Measurements from ENCODE around the gene KCNE4. TPM values are rescaled to one million over a fixed set of nuclear protein-coding genes. Genes with fewer than 3 reads are reported as not detected.

KCNE4 gene
- total RNA-seq, 1 donor from 2014 or later: not detected

DNA sequence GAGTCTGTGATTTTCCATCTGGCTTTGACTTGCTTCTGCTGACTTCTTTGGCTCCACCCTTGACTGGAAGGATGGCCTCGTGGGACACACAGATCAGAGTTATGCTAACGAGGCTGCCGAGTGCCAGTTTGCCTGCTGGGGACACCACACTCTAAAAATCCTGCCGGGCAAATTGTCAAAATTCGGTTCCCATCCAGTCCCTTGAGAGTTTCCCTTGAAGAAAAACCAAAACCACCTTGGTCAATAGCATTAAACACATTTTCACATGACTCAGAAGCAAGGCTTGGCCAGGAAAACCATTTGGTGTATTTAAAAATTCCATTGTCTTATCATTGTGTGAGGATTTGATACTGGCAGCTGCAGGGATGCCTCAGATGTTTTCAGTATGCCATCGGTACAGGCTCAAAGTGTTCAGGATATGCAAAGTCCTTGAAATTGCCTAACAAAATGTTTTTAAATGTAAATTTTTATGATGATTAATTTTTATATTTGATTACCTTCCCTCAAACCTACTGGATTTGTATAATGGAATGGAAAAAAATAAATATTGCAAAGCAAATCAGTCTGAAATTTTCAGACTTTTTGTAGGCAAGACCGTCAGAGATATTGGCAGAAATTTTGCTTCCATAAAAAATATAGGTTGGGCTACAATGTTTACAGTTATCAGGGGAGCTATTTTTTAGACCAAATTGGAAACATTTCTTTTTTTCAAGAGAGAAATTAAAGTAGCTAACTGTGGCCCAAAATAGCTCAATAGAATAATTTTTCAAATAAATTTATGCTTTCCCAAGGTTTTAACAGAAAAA, 41.6 kb downstream of the KCNE4 start:
- Mint-ChIP-seq H3K4me1 (ENCODE audit: low read depth, unreplicated experiment) (peaks cover 33% of the 10 kb centered on the region), H3K9me3 (ENCODE audit: unreplicated experiment) (peaks cover 7% of the 10 kb centered on the region), H3K36me3 (ENCODE audit: unreplicated experiment) (no peaks in the 10 kb centered on the region), H3K27ac (ENCODE audit: unreplicated experiment) (peak overlapping the region; percentile 85), H3K4me3 (ENCODE audit: unreplicated experiment) (peak overlapping the region; percentile 25), H3K27me3 (ENCODE audit: unreplicated experiment) (peaks cover 1% of the 10 kb centered on the region)
- TF ChIP-seq, protein P1, sequence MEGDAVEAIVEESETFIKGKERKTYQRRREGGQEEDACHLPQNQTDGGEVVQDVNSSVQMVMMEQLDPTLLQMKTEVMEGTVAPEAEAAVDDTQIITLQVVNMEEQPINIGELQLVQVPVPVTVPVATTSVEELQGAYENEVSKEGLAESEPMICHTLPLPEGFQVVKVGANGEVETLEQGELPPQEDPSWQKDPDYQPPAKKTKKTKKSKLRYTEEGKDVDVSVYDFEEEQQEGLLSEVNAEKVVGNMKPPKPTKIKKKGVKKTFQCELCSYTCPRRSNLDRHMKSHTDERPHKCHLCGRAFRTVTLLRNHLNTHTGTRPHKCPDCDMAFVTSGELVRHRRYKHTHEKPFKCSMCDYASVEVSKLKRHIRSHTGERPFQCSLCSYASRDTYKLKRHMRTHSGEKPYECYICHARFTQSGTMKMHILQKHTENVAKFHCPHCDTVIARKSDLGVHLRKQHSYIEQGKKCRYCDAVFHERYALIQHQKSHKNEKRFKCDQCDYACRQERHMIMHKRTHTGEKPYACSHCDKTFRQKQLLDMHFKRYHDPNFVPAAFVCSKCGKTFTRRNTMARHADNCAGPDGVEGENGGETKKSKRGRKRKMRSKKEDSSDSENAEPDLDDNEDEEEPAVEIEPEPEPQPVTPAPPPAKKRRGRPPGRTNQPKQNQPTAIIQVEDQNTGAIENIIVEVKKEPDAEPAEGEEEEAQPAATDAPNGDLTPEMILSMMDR (IDR thresholded peaks at IDR 0.05; ENCODE audit: partially characterized antibody, unreplicated experiment): no peak
- peak; percentile 66 for DNase-seq

DNA sequence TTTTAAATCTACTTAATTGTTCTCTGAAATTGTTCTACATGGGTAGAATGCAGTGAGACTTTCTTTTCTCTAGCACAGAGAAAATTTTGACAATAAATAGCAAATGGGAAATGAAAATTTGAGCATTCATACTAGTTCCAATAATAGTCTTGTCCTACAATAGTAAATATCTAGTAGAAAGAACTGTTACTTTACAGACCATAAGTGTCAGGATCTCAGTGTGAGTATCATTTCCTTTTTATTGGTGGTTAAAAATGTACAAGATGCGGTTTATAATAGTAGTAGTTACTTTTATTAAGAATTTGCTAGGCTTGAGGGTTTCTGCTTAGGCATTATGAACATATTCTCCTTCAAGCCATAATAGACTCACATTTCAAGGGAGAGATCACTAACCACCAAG, 43.2 kb downstream of the KCNE4 start:
- TF ChIP-seq, protein P1 (IDR thresholded peaks at IDR 0.05; ENCODE audit: partially characterized antibody, unreplicated experiment): no peak
- peaks cover 7% of the 10 kb centered on the region for H3K9me3 Mint-ChIP-seq (ENCODE audit: unreplicated experiment)
- H3K27ac Mint-ChIP-seq (ENCODE audit: unreplicated experiment): no peak overlapping the region
- no peak overlapping the region for H3K4me3 Mint-ChIP-seq (ENCODE audit: unreplicated experiment)
- H3K27me3 Mint-ChIP-seq (ENCODE audit: unreplicated experiment): peaks cover 4% of the 10 kb centered on the region
- DNase-seq: no peak
- H3K36me3 Mint-ChIP-seq (ENCODE audit: unreplicated experiment): peaks cover 4% of the 10 kb centered on the region
- peaks cover 31% of the 10 kb centered on the region for H3K4me1 Mint-ChIP-seq (ENCODE audit: low read depth, unreplicated experiment)

DNA sequence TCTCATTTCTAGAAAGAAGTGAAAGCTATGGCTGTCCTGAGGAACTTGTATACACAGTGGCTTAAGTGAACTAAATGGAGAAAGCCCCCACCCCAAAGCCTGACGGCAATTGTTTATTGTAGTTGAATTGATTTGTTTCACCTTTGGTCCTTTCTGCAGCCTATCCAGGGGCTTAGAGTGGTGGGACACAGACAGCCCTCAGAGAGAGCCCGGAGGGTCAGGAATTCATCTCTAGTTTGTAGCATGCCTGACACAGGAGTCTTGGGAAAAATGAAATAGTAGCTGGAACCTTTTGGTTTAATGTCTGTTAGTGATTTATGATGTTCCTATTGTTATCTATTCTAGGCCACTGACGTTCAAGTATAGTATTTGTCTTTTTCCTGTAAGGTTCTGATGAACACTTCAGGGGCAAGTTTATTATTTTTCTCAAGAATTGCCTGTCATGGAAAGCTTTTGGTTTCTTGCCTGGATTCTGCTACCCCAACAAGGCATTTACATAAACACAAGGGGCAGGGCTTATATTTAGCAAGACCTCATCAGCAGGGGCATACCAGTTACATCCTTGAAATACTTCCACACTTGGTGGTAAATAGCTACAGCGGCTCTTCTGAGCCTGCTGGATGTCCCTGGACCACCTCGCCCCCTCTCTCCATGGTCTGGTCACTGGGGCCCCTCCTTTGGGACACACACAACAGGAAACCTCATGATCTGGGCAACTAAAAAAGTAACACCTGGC, 44.4 kb downstream of the KCNE4 start:
- TF ChIP-seq, protein P1 (IDR thresholded peaks at IDR 0.05; ENCODE audit: partially characterized antibody, unreplicated experiment): no peak
- DNase-seq: no peak
- Mint-ChIP-seq H3K9me3 (ENCODE audit: unreplicated experiment) (peaks cover 6% of the 10 kb centered on the region), H3K4me1 (ENCODE audit: low read depth, unreplicated experiment) (peaks cover 30% of the 10 kb centered on the region), H3K4me3 (ENCODE audit: unreplicated experiment) (no peak overlapping the region), H3K27ac (ENCODE audit: unreplicated experiment) (no peak overlapping the region), H3K36me3 (ENCODE audit: unreplicated experiment) (peaks cover 4% of the 10 kb centered on the region), H3K27me3 (ENCODE audit: unreplicated experiment) (peaks cover 3% of the 10 kb centered on the region)

DNA sequence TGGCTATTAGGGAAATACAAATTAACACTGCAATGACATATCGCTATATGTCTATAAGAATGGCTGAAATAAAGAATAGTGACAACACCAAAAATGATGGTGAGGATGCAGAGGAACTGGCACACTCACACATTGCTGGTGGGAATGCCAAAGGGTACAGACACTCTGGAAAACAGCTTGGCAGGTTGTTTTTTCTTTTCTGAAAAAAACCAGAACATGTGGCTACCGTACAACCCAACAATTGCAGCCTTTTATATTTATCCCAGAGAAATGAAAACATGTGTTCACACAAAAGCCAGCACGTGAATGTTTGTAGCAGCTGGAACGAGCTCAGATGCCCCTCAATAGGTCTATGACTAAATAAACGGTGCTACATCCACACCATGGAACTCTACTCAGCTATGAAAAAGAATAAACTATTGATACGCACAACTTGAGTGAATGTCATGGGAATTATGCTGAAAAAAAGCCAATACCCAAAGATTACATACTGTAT, 45.9 kb downstream of the KCNE4 start:
- Mint-ChIP-seq H3K4me3 (ENCODE audit: unreplicated experiment) (no peak overlapping the region), H3K9me3 (ENCODE audit: unreplicated experiment) (peaks cover 4% of the 10 kb centered on the region), H3K27me3 (ENCODE audit: unreplicated experiment) (peaks cover 3% of the 10 kb centered on the region), H3K27ac (ENCODE audit: unreplicated experiment) (no peak overlapping the region), H3K4me1 (ENCODE audit: low read depth, unreplicated experiment) (peaks cover 28% of the 10 kb centered on the region), H3K36me3 (ENCODE audit: unreplicated experiment) (peaks cover 4% of the 10 kb centered on the region)
- DNase-seq: no peak
- TF ChIP-seq, protein P1 (IDR thresholded peaks at IDR 0.05; ENCODE audit: partially characterized antibody, unreplicated experiment): no peak
